Stimulated activated CD8-positive, alpha-beta memory T cell treated with anti-CD3 and anti-CD28 coated beads, Interleukin-12 subunit alpha, Interleukin-12 subunit beta, amount 100 ng/mL, for 4 hours (primary cell): ENCODE data around the gene IRS4.

ENCODE experiments used
- DNase-seq: peaks from one replicate; pipeline ENCODE4 v3.0.0-alpha.2; 2020; ENCODE audit warnings: low read depth

IRS4 gene

DNA sequence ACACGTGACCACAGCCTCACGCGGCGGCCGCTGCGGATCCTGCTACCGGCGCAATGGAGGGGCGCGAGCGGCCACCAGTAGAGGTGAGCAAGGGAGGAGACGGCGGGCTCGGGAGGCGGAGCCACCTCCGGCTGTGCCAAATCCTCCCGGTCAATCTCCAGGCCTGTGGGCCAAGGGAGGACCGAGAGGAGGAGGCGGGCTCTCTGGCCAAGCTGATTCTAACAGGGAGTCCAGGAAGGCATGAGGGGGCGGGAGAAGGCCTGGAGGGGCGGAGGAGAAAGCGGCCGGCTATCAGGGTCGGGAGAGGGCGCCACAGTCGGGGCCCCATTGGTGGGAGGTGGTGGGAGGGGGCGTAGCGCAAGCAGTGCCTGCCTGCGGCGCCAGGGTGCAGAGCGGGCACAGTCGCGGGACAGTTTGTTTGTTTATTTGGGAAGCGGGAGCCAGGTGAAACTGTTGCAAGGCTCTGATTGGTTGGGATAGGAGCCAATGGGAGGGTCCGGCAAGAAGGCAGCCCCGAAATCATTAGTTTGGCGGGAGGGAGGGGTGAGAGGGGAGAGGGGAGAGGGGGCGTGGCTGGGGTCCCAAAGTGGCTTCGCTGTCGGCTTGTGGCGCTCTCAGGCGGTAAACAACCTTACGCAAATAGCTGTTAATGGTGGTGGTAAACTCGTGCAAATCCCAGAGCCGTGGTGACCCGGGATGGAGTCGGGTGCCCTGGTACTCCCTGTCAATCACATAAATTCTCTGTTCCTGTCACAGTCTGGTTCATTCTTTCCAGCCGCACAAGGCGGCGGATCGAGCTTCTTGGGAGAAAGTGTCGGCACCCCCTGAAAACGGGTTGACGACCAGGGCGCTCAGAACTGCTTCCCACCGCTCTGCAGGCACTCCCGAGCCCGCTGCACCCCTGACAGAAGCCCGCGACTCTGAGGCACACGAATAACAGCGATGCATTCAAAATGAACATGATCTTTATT lies at the start of gene IRS4:
Gene IRS4 (minus strand): TSS at position 55 of the 971 bp plus-strand sequence.
- no peak for DNase-seq

- DNase-seq = no peak
These were observed 36.2 kb upstream of the IRS4 start for GRCh38 chrX:108772549-108772948.

GRCh38 chrX:108763559-108763958 lies 27.2 kb upstream of the IRS4 start:
- DNase-seq = no peak

DNA sequence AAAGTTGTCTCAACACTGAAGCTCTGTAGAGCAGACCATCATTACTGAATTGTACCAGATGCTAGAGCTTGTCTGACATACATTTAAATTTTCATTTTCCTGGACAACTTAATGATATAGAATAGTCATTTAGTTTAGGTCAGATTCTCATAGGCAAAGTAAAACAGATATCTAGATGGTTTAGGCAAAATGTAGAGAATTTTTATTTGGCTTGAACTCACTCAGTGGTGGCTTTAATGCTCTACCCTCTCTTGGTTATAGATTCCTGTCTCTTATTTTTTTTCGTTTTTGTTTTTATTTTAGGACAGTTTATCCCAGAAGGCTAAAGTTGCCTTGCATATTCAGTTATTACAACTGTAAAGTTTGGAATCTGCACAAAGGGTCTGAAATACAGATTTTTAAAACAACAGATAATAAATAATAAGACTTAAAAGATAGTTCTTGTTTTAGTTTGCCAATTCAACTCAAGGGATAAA lies 4.0 kb upstream of the IRS4 start:
- no peak for DNase-seq

DNA sequence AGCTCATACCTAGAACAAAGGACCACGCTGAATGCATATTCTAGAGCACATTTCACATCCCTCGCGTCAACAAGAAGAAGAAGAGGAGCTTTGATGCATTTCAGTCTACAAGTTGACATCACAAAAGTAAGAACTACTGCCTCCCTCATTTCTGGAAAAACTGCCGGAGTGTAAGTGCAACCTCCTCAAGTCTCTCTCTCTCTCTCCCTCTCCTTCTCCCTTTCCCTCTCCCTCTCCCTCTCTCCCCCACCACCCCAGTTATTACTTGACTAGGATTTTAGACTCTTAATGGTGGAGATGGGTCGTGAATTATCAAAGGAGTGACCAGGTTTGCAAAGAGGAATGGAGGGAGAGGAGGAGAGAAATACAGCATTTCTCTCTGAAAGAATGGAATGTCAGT lies 1.4 kb upstream of the IRS4 start:
- DNase-seq = no peak

DNA sequence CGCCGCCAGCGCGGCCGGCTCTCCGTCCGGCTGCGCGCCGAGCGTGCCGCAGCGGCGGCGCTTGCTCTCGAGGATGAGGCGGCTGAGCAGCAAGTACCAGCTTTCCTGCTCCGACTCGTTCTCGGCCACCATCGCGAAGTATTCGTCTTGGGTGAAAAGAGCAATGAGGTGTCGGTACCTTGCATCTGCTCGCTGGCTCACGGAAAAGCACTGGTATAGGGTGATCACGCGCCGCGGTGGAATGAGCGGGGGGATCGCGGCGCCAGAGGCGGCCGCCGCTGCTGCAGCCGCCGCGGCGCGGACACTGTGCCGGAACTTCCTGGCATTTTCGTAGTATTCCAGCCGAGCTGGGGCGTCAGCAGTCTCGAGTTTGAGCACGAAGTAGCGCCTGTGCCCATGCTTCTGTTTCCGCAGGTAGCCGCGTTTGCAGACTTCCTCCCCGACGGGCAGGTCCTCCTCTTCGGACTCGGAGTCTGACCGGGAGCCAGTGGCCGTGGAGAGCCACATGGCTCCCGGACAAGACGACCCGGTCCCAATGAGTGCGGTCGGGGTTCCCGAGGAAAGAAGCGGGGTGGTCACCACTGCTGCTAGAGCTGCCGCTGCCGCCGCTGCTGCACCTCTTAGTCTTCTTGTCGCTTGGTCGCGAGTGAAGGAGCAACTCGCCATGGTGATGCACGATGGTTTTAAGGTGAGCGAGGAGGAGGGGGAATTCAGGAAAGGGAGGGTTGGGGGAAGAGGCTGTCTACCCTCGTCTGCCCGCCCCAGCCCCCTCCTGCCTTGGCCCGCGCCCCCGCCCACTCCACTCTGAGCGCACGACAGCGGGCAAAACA lies 469 bp downstream of the IRS4 start:
- no peak for DNase-seq

GRCh38 chrX:108735091-108735678 lies 1.2 kb downstream of the IRS4 start:
- DNase-seq = no peak

DNA sequence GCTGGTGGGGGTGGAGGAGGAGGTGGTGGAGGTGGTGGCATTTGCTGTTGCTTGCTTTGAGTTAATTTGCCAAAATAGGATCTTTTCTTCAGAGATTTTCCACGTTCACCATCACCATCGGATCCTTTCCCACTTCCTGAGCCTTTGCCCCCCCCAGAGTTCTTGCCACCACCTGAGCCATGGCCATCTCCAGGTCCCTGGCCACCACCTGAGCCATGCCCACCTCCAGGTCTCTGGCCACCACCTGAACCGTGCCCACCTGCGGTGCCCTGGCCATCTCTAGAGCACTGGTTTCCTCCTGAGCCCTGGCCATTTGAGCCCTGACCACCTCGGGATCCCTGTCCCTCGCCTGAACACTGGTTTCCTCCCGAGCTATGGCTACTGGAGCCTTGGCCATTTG lies 1.9 kb downstream of the IRS4 start:
- no peak for DNase-seq

- no peak for DNase-seq
These were observed 3.6 kb downstream of the IRS4 start for GRCh38 chrX:108732630-108733321.

GRCh38 chrX:108731153-108731552 lies 5.2 kb downstream of the IRS4 start:
- no peak for DNase-seq

DNA sequence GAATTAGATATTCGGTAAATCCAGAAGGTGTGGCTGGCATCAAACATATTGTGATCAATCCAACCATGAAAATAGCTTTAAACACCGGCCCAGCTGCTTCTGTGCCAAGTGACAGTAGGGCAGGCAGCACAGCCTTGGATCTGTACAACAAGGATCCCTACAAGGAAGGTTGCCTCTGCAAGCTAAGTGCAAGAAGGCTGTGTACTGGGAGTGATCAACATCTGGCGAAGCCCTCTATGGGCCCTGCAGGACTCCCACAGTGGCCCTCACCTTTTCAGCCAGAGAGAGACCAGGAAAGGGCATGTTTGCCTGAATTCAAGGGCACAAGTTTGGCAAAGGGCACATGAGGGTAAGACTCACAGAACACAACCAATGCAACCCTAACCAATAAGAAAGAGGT lies 9.6 kb downstream of the IRS4 start:
- no peak for DNase-seq

GRCh38 chrX:108722561-108722960 lies 13.8 kb downstream of the IRS4 start:
- no peak for DNase-seq

DNA sequence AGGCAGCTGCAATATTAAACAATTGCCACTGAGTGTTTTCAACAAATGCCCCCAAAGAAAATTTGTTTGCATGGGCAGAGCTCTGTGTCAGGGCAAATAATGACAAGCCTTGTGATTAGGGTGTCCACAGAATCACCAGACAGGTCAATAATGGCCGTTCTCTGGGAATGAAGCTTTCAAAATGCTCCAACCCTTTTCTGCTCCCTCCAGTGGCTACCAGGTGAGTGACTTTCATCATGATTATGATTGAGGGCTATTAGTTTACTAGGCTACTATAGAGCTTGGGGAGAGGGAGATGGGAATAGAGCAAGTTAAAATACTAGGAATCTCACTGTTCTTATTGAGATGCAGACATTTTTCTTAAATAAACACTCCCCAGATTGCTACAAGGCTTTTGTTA lies 23.5 kb downstream of the IRS4 start:
- DNase-seq = no peak

GRCh38 chrX:108704839-108705238 lies 31.5 kb downstream of the IRS4 start:
- no peak for DNase-seq

- DNase-seq = no peak
These were observed 33.8 kb downstream of the IRS4 start for GRCh38 chrX:108702530-108702929.

DNA sequence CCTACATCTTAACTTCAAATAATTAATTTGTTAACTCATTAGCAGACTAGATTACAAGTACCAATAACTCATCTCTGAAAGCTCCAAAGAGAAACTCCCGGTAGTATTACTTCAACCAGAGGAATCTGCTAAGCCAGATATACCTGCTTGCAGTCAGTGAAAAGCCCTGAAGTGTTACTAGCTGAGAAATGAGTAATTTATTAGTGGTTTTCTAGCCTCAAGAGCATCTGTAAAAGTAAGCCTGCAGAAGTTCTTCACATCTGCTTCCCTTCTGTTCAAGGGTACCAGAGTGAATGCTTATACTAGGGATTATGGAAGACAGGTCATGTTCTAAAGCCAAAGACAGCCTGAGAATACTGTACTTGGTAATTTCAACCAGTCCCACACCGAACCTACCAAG lies 34.7 kb downstream of the IRS4 start:
- DNase-seq = no peak

GRCh38 chrX:108699368-108699767 lies 37.0 kb downstream of the IRS4 start:
- no peak for DNase-seq

- no peak for DNase-seq
These were observed 39.7 kb downstream of the IRS4 start for GRCh38 chrX:108696690-108697089.
